ENCODE data around the gene B9D1. TPM values are rescaled to one million over a fixed set of nuclear protein-coding genes. Genes with fewer than 3 reads are reported as not detected.
A peak's percentile ranks its signal among the peaks of the same experiment; 100 is the strongest.

The B9D1 gene
- total RNA-seq (2013): 1.8 TPM
- polyA plus RNA-seq: 1 to 10 TPM in 1 of 3 donors, not detected in 2; 1.0 TPM
- 2.5 and 5.2 TPM in 2 replicates for polyA minus RNA-seq
- 0.64 to 5.1 (median 2.0) reads per million in 11 experiments for total RNA-seq

- H3K27me3 Mint-ChIP-seq (ENCODE audit: low read depth in 3 of 3): peaks cover 18 to 48% (median 39%) of the 10 kb centered on the region in 3 donors
- peak within 1 kb of the TSS; percentile 77 for H3K4me2 ChIP-seq (replicated peaks; ENCODE audit: extremely low read depth, low read length, poor library complexity, severe bottlenecking)
- H3K9me3 Mint-ChIP-seq: no peaks in the 10 kb centered on the region
- under 1% methylated on average over 78 of the region's 83 CpGs for WGBS (ENCODE audit: insufficient coverage)
- H4K20me1 ChIP-seq (ENCODE audit: insufficient read depth, low read length): no peaks in the 10 kb centered on the region
- peak within 1 kb of the TSS; percentile 55 to 77 (median 71) for H3K4me3 ChIP-seq (replicated peaks in 1 of 3; ENCODE audit: low read depth in 2 of 3, low read length in 3 of 3)
- H3K79me2 ChIP-seq (ENCODE audit: insufficient read depth, low read length): no peaks in the 10 kb centered on the region
- H3K36me3 ChIP-seq (replicated peaks in 1 of 2; ENCODE audit: control insufficient read depth in 1 of 2, insufficient read depth in 2 of 2, low read length in 2 of 2): no peaks in the 10 kb centered on the region
- TF ChIP-seq CTCF (IDR thresholded peaks at IDR 0.05): peak; percentile 96
- DNase-seq: peak; percentile 85 to 91 (median 88)
- peak within 1 kb of the TSS; percentile 74 to 95 (median 90) for H3K27ac Mint-ChIP-seq
- peak within 1 kb of the TSS; percentile 23 for H3K9ac ChIP-seq (ENCODE audit: insufficient read depth, low read length, poor library complexity, severe bottlenecking)
- H3K4me1 Mint-ChIP-seq: peaks cover 13% of the 10 kb centered on the region
- H3K4me3 Mint-ChIP-seq: peak within 1 kb of the TSS; percentile 88 to 94
- peaks cover 0 to 29% of the 10 kb centered on the region in 2 donors for H3K27me3 ChIP-seq (ENCODE audit: control insufficient read depth in 2 of 2, insufficient read depth in 2 of 2, low read length in 2 of 2)
- peaks cover 10 to 13% of the 10 kb centered on the region in 2 donors for H3K4me1 ChIP-seq (ENCODE audit: control insufficient read depth in 1 of 2, insufficient read depth in 2 of 2, low read length in 2 of 2)
- H3K9me3 ChIP-seq (replicated peaks in 1 of 2; ENCODE audit: control insufficient read depth in 1 of 2, insufficient read depth in 1 of 2, low read length in 2 of 2): no peaks in the 10 kb centered on the region
- no peaks in the 10 kb centered on the region for H3K36me3 Mint-ChIP-seq
- H3K27ac ChIP-seq (ENCODE audit: low read depth in 1 of 2, low read length in 2 of 2): peak within 1 kb of the TSS in 1 of 2 donors; percentile 20
- H2AFZ ChIP-seq (ENCODE audit: insufficient read depth, low read depth, low read length, poor library complexity, severe bottlenecking): peak within 1 kb of the TSS; percentile 89
- intact Hi-C loops (cut with micrococcal nuclease): loop anchor here (1.0 to 10.0 kb wide), 5 partner anchors 16 to 405 kb away; partner anchors contain the start of genes ALDH3A2 (in 2 of the 2), MAPK7 (in 1 of the 2) and RNF112 (in 1 of the 2)
Measured at GRCh38 chr17:19362277-19363113, at the start of gene B9D1. Gene B9D1, minus strand, starts transcription at chr17:19362723. Its CDS starts 154 bp downstream, at chr17:19362569.

- Histone ChIP-seq H3K4me3 (replicated peaks in 1 of 3; ENCODE audit: low read depth in 2 of 3, low read length in 3 of 3) (no peak overlapping the region), H3K36me3 (replicated peaks in 1 of 2; ENCODE audit: control insufficient read depth in 1 of 2, insufficient read depth in 2 of 2, low read length in 2 of 2) (no peaks in the 10 kb centered on the region), H3K9ac (ENCODE audit: insufficient read depth, low read length, poor library complexity, severe bottlenecking) (no peak overlapping the region), H3K4me2 (replicated peaks; ENCODE audit: extremely low read depth, low read length, poor library complexity, severe bottlenecking) (no peak overlapping the region), H3K27me3 (ENCODE audit: control insufficient read depth in 2 of 2, insufficient read depth in 2 of 2, low read length in 2 of 2) (peaks cover 0 to 9% of the 10 kb centered on the region in 2 donors), H3K27ac (ENCODE audit: low read depth in 1 of 2, low read length in 2 of 2) (no peak overlapping the region), H2AFZ (ENCODE audit: insufficient read depth, low read depth, low read length, poor library complexity, severe bottlenecking) (no peak overlapping the region), H3K79me2 (ENCODE audit: insufficient read depth, low read length) (no peaks in the 10 kb centered on the region), H3K9me3 (replicated peaks in 1 of 2; ENCODE audit: control insufficient read depth in 1 of 2, insufficient read depth in 1 of 2, low read length in 2 of 2) (no peaks in the 10 kb centered on the region), H3K4me1 (ENCODE audit: control insufficient read depth in 1 of 2, insufficient read depth in 2 of 2, low read length in 2 of 2) (no peaks in the 10 kb centered on the region), H4K20me1 (ENCODE audit: insufficient read depth, low read length) (no peaks in the 10 kb centered on the region)
- H3K4me3 Mint-ChIP-seq: no peak overlapping the region
- intact Hi-C loops (cut with micrococcal nuclease): loop anchor here in 1 of 2 donors (10.0 kb wide), 1 partner anchor 47 kb away; the partner anchor contains the start of gene B9D1
- no peak for DNase-seq
- 84% methylated on average over 7 of the region's 9 CpGs for WGBS (ENCODE audit: insufficient coverage)
- H3K4me1 Mint-ChIP-seq: no peaks in the 10 kb centered on the region
- no peak for TF ChIP-seq CTCF (IDR thresholded peaks at IDR 0.05)
- no peaks in the 10 kb centered on the region for H3K9me3 Mint-ChIP-seq
- H3K36me3 Mint-ChIP-seq: no peaks in the 10 kb centered on the region
- peaks cover 10 to 21% (median 13%) of the 10 kb centered on the region in 3 donors for H3K27me3 Mint-ChIP-seq (ENCODE audit: low read depth in 3 of 3)
- H3K27ac Mint-ChIP-seq: peak overlapping the region in 1 of 7 donors; percentile 67
Measured at GRCh38 chr17:19411631-19412030, 49.1 kb upstream of the B9D1 start.
